HG03442 (cell line): ENCODE measurements around the gene RRP1.

Experiments used
- ATAC-seq: cut with Tn5 transposase; IDR thresholded peaks from one replicate; pipeline ENCODE4 v1.9.1; 2021; ENCODE audit warnings: mild to moderate bottlenecking, moderate library complexity; ENCODE audit not compliant: unreplicated experiment

RRP1 gene

DNA sequence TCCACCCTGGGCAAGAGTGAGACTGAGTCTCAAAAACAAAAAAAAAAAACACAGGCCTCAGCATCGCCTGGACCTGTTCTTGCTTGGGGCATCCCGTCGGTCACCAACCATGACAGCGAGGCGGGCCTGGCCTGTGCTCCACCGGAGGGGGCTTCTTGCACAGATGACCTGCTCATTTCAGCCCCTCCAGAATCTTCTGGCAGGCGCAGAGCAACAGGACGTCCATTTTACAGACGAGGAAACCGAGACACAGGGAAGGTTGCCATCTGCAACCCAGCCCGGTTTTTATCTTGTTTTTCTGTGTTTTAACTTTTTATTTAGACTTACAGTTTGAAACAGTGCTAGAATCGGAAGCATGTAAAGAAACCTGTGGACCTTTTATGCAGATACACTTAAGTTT lies 14.2 kb upstream of the RRP1 start:
- no peak for ATAC-seq

DNA sequence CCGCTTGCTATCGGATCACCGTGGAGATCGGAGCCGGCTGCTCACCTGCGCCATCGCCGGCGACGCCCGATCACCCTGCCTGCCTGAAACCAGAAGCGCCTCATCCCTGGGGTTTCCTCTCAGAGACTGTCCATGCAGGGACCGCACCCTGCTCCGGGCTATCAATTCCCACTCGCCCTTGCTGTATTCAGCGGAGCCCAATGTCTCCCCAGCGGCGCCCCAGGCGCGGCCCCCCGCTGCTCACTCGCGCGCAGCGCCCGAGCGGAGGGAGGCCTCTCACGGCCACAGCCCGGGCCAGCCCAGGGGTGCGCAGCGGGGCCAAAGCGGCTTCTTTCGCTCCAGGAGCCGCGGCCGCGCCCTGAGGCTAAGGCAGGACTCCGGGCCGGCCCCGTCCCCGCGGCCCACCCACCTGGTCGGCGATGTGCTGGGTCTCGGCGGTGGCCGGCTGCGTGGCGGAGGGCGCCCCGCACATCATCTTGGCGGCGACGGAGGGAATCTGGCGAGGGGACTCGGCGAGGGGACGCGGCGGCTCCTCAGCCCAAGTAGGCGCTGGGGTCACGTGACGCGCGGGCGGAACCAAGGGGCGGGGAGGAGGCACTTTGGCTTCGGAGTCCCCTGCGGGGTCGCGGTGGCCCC lies 13.5 kb upstream of the RRP1 start, which contains the start of gene CSTB:
Gene CSTB (minus strand): TSS at position 514 of the 636 bp plus-strand sequence. CDS start 39 bp downstream, at position 475.
- peak; percentile 54 for ATAC-seq

DNA sequence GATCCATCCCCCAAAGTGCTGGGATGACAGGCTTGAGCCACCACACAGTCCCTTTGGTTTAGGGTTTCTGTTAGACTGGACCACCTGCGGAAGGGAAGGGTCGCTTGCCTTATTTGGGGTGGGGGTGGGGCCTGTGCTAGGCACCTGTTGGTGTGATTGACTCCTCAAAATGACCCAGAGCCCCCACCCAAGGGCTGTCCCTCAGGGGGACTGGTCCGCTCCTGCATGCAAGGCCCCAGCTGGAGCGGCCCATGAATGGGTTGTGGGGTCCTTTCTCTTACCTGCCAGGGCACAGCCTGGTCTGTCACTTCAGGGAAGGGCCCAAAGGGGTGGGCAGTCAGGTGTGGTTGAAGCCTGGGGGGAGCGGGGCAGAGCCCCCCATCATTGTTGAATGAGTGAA lies 11.4 kb upstream of the RRP1 start:
- no peak for ATAC-seq

DNA sequence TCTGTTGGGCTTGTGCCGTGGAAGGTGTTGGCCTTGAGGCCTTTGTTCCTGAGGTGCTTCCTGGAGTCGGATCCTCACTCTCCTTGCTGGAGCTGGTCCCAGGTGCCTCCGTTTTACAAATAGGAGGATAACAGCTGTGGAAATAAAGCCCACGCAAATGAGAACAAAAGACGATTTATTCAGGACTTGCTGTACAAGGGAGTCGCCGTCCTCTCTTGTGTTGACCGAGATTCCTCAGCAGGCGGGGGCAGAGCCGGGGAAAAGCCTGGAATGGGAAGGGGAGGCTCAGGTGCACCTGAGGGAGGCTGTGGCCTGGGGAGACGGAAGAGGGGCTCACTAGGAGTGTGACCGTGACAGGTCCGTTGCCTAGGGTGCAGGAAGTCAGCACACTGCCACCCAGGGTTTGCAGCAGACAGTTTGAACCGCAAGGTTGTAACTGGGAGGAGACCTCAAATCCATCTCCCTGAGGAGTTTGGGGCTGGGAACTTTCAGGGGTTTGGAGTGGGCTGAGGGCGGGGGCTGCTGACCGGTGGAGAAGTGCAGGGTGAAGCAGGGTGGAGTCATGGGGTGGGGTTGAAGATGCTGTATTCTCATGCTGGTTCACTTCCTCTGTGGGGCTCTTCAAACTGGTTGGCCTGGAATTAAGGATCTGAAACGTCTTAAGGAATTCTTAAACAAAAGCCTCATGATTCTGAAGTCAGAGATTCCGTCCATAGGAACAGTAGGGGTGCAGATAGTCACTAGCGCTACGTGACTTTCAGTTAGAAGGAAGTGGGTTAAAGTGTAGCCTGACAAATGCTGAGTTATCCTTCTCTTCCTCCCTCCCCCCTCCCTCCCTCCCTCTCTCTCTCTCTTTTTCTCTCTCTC lies 10.7 kb upstream of the RRP1 start:
- no peak for ATAC-seq

DNA sequence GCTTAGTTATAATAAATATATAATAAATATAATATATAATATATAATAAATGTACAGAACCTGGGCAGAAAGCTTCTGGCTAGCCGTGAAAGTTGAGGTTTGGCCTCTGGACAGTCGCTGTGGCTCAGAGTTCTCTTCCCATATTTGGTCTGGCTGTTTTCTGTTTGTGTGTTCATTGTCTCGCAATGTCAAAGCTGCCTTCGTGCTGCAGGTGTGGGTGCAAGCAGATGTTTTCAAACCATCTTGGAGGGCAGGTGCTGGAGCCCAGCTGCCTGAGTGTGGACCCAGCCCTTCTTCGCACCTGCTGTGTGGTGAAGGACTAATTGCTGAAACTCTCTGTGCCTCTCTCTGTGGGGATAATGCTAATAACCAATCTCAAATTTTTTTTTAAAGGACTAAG lies 9.7 kb upstream of the RRP1 start:
- ATAC-seq = no peak

DNA sequence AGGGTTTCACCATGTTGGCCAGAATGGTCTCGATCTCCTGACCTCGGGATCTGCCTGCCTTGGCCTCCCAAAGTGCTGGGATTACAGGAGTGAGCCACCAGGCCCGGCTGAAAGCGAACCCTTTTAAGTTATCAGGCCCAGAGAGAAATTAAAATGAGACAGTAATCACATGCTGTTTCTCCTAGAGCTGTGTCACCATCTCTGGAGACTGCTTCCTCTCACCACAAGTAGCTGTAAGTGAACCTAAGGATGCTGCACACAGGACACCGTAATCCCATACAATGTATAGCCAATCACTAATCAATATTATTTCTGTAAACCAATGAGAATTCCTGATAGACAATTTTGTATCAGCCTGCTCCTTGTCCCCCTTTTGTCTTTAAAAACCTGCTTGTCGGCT lies 7.5 kb upstream of the RRP1 start:
- no peak for ATAC-seq

DNA sequence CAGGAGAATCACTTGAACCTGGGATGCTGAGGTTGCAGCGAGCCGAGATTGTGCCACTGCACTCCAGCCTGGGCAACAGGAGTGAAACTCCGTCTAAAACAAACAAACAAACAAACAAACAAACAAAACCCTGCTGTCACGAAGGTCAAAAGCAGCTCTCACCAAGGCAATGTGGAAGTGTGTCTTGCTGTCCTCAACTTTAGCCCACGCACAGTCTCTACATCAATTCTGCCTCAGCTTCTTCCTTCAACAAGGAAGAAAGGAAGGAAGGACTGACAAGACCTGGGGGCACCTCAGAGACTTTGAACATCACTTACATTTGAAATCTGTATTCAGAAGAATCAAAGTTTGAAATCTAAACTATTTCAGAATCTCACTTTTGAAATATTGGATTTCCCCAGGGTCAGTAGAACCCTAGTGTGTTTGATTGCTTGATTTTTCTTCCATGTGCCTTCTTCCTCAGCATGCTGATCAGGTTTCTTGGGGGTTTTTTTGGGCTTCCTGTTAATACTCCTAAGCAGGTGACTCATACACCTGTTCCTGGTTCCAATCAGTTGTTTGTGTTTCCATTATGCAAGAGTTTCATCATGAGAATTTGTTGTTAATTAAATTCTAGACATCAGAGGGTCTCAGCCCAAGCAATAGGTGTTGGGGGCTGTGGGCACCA lies 6.8 kb upstream of the RRP1 start:
- ATAC-seq = no peak

DNA sequence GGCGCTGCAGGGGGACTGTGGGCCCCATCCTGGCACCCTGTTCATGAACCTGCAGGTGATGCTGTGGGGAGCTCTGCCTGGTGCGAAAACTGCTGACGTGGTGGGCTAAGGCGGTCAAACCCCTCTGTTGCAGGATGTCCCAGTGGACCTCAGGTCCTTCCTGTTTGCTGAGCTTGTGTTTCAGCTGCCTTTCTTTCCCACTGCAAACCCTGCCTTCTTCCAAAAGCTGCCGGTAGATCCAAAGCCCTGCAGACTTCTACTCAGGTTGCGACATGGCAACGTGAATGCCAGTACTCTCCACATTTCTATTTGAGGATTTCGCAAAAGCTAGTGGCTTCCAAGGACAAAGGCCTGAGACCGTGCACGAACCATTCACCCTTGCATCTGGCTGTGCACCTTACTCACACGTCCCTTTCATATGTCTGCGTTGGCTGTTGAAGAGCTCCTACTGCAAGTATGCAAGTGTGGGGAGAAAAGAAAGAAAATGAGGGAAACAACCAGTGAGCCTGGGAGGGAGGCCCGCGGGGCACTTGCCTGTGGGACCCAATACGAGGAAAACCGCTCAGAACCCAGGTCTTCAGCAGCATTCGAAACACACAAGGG lies 6.2 kb upstream of the RRP1 start:
- ATAC-seq = no peak

DNA sequence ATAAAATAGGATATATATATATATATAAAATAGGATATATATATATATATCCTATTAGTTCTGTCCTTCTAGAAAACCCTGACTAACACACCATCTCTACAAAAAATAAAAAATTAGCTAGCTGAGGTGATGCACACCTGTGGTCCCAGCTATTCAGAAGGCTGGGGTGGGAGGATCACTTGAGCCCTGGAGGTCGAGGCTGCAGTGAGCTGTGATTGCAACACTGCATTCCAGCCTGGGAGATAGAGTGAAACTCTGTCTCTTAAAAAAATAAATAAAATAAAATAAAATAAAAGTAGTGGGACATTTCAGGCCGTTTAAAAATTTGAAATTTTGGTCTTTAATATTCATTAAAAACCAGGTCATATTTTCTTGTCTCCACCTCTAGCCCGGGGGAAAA lies 4.2 kb upstream of the RRP1 start:
- ATAC-seq = no peak

DNA sequence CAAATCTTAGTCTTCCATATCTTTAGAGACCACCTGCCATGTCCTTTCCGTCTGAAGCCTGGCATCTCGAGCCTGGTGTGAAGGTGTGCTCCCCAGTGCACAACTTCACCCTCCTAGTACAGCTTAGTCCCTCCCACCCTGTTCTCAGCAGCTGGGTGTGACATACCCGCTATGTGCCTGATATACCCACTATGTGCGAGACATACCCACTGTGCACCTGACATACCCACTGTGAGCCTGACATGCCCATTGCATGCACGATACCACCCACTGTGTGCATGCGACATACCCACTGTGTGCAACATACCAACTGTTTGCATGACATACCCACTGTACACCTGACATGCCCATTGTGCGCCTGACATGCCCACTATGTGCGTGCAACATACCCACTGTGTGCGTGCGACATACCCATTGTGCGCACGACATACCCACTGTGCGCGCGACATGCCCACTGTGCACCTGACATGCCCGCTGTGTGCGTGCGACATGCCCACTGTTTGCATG lies 3.0 kb upstream of the RRP1 start:
- no peak for ATAC-seq

DNA sequence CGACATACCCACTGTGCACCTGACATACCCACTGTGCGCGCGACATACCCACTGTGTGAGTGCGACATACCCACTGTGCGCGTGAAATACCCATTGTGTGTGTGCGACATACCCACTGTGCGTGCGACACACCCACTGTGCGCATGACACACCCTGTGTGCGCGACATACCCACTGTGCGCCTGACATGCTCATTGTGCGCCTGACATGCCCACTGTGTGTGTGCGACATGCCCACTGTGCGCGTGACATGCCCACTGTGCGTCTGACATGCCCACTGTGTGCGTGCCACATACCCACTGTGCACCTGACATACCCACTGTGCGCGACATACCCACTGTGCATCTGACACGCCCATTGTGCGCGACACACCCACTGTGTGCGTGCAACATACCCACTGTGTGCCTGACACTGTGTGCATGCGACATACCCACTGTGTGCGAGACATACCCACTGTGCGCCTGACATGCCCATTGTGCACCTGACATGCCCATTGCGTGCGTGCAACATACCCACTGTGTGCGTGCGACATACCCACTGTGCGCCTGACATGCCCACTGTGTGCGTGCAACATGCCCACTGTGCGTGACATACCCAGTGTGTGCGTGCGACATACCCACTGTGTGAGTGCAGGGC lies 2.5 kb upstream of the RRP1 start:
- ATAC-seq = no peak

DNA sequence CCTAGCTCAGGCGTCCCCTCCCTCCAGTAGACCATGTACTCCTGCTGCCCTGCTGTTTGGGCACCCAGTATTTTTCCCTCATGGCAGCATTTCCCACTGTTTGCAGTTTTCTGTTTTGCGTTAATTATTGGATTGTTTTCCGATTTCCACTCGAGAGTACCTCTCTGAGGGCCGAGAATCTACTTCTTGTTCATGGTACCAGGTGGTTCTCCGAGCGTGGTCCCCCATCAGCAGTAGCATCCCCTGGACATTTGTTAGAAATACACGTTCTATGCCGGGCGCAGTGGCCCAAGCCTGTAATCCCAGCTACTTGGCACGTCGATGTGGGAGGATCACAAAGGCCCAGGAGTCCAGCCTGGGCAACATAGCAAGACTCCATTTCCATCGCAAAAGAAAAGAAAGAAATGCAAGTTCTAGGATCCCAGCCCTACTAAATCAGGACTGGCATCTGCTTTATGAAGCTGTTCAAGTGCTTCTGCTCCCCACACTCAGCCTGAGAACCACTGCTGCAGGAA lies 690 bp downstream of the RRP1 start:
- ATAC-seq = no peak

DNA sequence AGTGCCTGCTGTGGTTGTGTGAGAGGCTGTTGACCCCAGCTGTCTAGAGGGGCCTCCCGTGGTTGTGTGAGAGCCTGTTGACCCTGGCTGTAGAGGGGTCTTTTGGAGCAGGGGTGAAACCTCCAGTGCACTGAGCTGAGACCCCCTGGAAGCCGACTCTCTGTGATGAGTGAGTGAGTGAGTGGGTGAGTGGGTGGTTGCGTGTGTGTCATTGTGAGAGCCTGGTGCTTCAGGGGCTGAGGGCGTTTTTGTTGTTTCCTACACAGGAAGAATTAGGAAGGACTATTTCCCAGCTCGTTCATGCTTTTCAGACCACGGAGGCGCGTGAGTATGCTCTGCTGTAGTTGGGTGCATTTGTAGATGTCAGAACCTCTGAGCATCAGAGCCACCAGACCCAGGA lies 3.0 kb downstream of the RRP1 start:
- ATAC-seq = no peak

DNA sequence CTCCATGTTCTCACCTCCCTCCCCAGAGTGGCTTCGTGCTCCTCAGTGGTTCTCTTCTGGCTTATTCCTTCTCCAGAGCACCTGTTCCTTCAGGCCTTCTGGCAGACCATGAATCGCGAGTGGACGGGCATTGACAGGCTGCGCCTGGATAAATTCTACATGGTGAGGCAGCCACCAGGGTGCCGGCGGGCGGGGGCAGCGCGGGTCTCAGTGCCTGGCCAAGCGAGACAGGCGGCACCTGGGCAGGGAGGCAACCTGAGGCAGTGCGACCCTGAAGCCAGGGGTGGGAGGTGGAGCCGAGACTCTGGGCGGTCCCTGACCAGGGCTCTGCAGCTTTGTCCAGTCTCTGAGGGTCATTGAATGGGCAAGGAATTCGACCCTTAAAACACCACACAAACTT lies 3.9 kb downstream of the RRP1 start:
- no peak for ATAC-seq

DNA sequence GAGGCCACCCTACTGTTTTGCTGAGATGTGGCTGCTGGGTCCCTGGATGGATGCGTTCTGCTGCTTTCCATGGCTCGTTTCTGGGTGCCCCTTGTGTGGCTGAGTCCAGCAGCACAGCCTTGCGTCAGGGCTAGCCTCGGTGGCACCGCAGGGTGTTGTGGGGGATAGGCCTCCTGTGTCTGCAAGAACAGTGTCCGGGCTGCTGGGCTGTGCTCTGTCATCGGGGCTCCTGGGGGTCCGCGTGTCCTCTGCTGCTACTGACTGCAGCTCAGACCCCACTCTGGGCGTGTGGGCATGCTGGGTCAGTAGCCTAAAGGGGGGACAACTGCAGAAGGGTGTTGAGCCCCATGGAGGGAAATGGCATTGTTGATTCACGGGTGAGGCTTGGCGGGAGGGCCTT lies 4.9 kb downstream of the RRP1 start:
- ATAC-seq = no peak

DNA sequence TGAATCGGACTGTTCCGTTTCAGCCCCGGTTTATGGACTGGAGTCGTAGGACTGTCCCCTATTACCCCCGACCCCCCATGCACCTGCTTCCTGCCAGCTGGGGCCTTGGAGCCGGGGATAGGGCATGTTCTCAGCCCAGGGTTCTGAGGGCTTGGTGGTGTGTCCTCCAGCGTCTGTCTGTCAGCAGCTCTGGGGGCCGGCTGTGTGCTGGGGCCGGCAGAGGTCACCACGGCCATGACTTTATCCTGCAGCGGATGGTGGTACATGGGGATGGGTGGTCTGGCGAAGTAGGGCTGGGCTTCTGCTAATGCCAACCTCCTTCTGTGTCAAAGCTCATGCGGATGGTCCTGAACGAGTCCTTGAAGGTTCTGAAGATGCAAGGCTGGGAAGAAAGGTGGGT lies 5.5 kb downstream of the RRP1 start:
- no peak for ATAC-seq

DNA sequence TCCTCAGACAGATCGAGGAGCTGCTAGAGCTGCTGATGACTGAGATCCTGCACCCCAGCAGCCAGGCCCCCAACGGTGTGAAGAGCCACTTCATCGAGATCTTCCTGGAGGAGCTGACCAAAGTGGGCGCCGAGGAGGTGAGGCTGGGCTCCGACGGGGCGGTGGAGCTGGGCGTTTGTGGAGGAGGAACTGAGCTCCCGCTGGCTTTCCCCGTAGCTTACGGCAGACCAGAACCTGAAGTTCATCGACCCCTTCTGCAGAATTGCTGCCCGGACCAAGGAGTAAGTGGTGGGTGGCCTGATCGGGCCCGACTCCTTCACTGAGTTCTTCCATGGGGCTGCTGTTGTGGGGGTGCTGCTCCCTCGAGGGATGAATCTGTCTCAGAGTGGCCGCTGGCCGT lies 8.0 kb downstream of the RRP1 start:
- no peak for ATAC-seq

DNA sequence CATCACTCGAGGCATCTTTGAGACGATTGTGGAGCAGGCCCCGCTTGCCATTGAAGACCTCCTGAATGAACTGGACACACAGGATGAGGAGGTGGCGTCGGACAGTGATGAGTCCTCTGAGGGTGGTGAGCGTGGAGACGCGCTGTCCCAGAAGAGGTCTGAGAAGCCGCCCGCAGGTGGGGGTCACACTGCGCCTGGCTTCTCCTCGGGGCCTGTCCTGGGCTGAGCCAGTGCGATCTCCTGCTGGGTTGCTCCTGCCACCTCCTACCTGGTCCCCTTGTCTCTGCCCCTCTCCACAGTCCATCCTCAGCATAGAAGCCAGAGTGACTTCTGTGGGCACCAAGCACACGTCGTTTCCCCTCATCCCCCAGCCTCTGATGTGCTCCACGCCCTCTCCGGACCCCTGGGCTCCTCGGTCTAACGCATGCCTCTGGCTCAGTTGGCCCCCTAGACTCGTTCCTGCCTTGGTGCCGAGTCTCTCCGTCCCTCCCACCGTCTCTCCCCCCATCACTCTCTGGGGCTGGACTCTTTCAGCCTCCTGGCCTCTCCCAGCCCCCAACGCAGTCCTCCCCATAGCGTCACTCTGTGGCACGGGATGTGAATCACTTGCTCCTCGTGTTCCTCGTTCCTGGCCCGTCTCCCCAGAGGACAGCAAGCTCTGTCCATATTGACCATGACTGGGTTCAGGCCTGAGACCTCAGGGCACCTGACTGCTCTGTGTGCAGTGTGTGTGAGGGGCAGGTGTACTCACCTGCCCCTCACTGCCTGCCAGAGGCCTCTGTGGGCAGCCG lies 8.7 kb downstream of the RRP1 start:
- no peak for ATAC-seq

DNA sequence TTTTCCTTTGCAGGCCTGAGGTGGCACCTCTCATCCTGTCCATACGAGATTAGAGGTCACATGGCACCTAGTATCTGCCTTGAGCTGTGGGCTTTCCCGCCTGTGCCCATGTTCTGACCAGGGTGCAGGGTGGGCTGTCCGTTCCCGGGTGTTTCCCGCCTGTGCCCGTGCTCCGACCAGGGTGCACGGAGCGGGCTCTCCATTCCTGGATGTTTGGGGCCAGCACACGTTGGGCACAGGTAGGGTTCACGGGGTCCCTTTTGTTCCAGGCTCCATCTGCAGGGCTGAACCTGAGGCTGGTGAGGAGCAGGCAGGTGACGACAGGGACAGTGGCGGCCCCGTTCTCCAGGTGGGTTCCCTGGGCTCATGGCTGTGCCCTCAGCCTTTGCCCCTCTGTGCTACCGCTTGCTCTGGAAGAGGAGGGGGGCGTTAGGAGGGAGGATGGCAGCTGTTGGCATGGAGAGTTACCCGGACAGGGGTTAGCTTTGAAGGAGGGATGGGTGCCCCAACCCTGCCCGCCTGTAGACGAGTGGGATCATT lies 10.0 kb downstream of the RRP1 start:
- no peak for ATAC-seq

DNA sequence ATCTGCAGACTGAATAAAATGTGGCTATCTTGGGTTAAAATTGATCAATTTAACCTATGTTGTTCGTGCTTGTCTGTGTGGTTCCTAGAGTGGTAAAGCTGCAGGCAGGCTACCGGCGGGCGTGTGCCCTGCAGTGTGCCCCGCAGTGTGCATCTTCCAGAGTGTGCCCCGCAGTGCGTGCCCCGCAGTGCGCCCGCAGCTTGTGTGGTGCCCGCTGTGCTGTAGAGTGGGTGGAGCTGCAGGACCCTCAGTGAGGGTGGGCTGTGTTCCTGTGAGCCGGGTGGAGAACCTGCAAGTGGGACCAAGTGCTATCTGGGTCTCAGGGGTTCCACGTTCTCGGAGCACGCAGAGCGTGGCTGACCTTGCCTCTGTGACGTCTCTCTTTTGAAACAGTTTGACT lies 10.7 kb downstream of the RRP1 start:
- ATAC-seq = no peak
